SK-N-SH (cell line): ENCODE measurements around the gene ANKRD16. TPM values are rescaled to one million over a fixed set of nuclear protein-coding genes. Genes with fewer than 3 reads are reported as not detected.

ENCODE experiments used
- CTCF ChIA-PET: fragments of 300-600, 350-600 bp; formaldehyde crosslinking; extraction: SDS; loops from one replicate; lab custom pipeline; 2021; lab: Yijun Ruan, JAX
- POLR2A ChIA-PET: fragments of 350-600 bp; sonication (Branson Sonifier 250); formaldehyde crosslinking; extraction: SDS; loops from one replicate; lab custom pipeline; 2020; ENCODE audit warnings: antibody characterized with exemption, inconsistent platforms; lab: Yijun Ruan, JAX
- DNase-seq: peaks from one replicate; pipeline ENCODE4 v3.0.0; 2012
- H2AFZ ChIP-seq: fragments of 200-600 bp; sonication (generic); 2 replicates; pipeline ENCODE4 v1.8.1; 2016; ENCODE audit warnings: antibody characterized with exemption, mild to moderate bottlenecking, low read depth
- H3F3A ChIP-seq: fragments of 200-600 bp; sonication (generic); replicated peaks from 2 replicates; pipeline ENCODE3; 2016; ENCODE audit warnings: antibody characterized with exemption, mild to moderate bottlenecking; ENCODE audit not compliant: insufficient read depth
- H3K27ac ChIP-seq, 2 experiments: fragments of 200-500 bp in 1 of 2; fragments of 200-600 bp in 1 of 2; sonication (Bioruptor generic) in 1 of 2; sonication (generic), shearing (Covaris generic) in 1 of 2; 2 replicates each; pipeline versions ENCODE4 v1.5.1 to v1.6.1; 2014 to 2016; ENCODE audit warnings: low read depth in 2 of 2, inconsistent platforms in 1 of 2, low read length in 1 of 2, mild to moderate bottlenecking in 1 of 2, mixed read lengths in 1 of 2
- H3K27me3 ChIP-seq: fragments of 200-600 bp; sonication (generic), shearing (Covaris generic); 2 replicates; pipeline ENCODE4 v1.6.1; 2016; ENCODE audit warnings: mixed run types; ENCODE audit not compliant: insufficient read depth
- H3K36me3 ChIP-seq, 2 experiments: fragments of 200-500 bp in 1 of 2; fragments of 200-600 bp in 1 of 2; sonication (Bioruptor generic) in 1 of 2; sonication (generic) in 1 of 2; replicated peaks in 1 of 2; 2 replicates each; pipeline versions ENCODE3 to v1.5.1; 2014 to 2016; ENCODE audit warnings: low read length in 1 of 2, mild to moderate bottlenecking in 1 of 2; ENCODE audit not compliant: insufficient read depth in 2 of 2, control insufficient read depth in 1 of 2
- H3K4me1 ChIP-seq, 2 experiments: fragments of 200-500 bp in 1 of 2; fragments of 200-600 bp in 1 of 2; sonication (Bioruptor generic) in 1 of 2; sonication (generic), shearing (Covaris generic) in 1 of 2; 2 replicates each; pipeline versions ENCODE4 v1.5.1 to v1.6.1; 2014 to 2016; ENCODE audit warnings: low read depth in 1 of 2, low read length in 1 of 2, mixed run types in 1 of 2; ENCODE audit not compliant: insufficient read depth in 2 of 2, control insufficient read depth in 1 of 2
- H3K4me2 ChIP-seq: fragments of 200-600 bp; sonication (generic), shearing (Covaris generic); 2 replicates; pipeline ENCODE4 v1.6.1; 2017; ENCODE audit warnings: mixed run types
- H3K4me3 ChIP-seq, 2 experiments: fragments of 200-500 bp in 1 of 2; fragments of 200-600 bp in 1 of 2; sonication (Bioruptor generic) in 1 of 2; sonication (generic), shearing (Covaris generic) in 1 of 2; 2 replicates each; pipeline versions ENCODE4 v1.5.1 to v1.8.1; 2014 to 2016; ENCODE audit warnings: low read depth in 2 of 2, inconsistent platforms in 1 of 2, low read length in 1 of 2, mild to moderate bottlenecking in 1 of 2, mixed read lengths in 1 of 2, moderate library complexity in 1 of 2
- H3K79me2 ChIP-seq: fragments of 200-600 bp; sonication (generic); 2 replicates; pipeline ENCODE4 v1.8.1; 2017; ENCODE audit warnings: mild to moderate bottlenecking; ENCODE audit not compliant: insufficient read depth
- H3K9ac ChIP-seq: fragments of 200-600 bp; sonication (generic); 2 replicates; pipeline ENCODE4 v1.6.1; 2017; ENCODE audit warnings: mixed run types
- H3K9me2 ChIP-seq: fragments of 200-600 bp; sonication (generic); 2 replicates; pipeline ENCODE4 v1.6.1; 2017; ENCODE audit warnings: mixed run types
- H3K9me3 ChIP-seq: fragments of 200-600 bp; sonication (generic); 2 replicates; pipeline ENCODE4 v1.6.1; 2017; ENCODE audit warnings: mixed run types, mild to moderate bottlenecking, moderate library complexity
- H4K20me1 ChIP-seq: fragments of 200-600 bp; sonication (generic); 2 replicates; pipeline ENCODE4 v1.6.1; 2017; ENCODE audit warnings: mild to moderate bottlenecking, mixed run types; ENCODE audit not compliant: insufficient read depth
- CHD2 ChIP-seq: fragments of 150-350 bp; IDR thresholded peaks from 2 replicates; pipeline ENCODE4 v1.6.1; 2018; ENCODE audit warnings: low read length; ENCODE audit not compliant: partially characterized antibody
- EP300 ChIP-seq, 2 experiments: IDR thresholded peaks; 2 replicates each; pipeline versions ENCODE4 v1.4.0 to v1.6.1; 2012; ENCODE audit warnings: borderline replicate concordance in 1 of 2, low read depth in 1 of 2, low read length in 1 of 2
- EZH2phosphoT487 ChIP-seq: fragments of 200-600 bp; sonication (generic); IDR thresholded peaks from 2 replicates; pipeline ENCODE4 v1.6.1; 2017; ENCODE audit warnings: low read depth, mixed run types, mild to moderate bottlenecking, antibody characterized with exemption, moderate library complexity, borderline replicate concordance
- FOXM1 ChIP-seq: IDR thresholded peaks from 2 replicates; pipeline ENCODE4 v1.4.0; 2012; ENCODE audit warnings: low read depth, mild to moderate bottlenecking
- GABPA ChIP-seq: IDR thresholded peaks from 2 replicates; pipeline ENCODE4 v1.4.0; 2012; ENCODE audit warnings: low read depth, mild to moderate bottlenecking
- GATA2 ChIP-seq: sonication (generic); formaldehyde crosslinking; IDR thresholded peaks from 2 replicates; pipeline ENCODE4 v1.5.0; 2020; ENCODE audit warnings: mild to moderate bottlenecking, missing genetic modification reagents
- IRF3 ChIP-seq: fragments of 150-350 bp; IDR thresholded peaks from 2 replicates; pipeline ENCODE4 v1.6.1; 2016; ENCODE audit warnings: mild to moderate bottlenecking, low read depth, low read length
- MAX ChIP-seq: IDR thresholded peaks from 2 replicates; pipeline ENCODE4 v1.4.0; 2012; ENCODE audit warnings: low read depth
- NRF1 ChIP-seq: IDR thresholded peaks from 2 replicates; pipeline ENCODE4 v1.6.1; 2012; ENCODE audit warnings: low read depth, mild to moderate bottlenecking, low read length
- POLR2AphosphoS5 ChIP-seq: IDR thresholded peaks from 2 replicates; pipeline ENCODE4 v1.6.1; 2012; ENCODE audit warnings: low read depth, low read length
- REST ChIP-seq: IDR thresholded peaks from 2 replicates; pipeline ENCODE4 v1.6.1; 2012; ENCODE audit warnings: mild to moderate bottlenecking, low read depth, low read length, moderate library complexity
- RFX5 ChIP-seq: IDR thresholded peaks from 2 replicates; pipeline ENCODE4 v1.6.1; 2012; ENCODE audit warnings: mild to moderate bottlenecking, improper control_type of control experiment, low read length
- RXRA ChIP-seq: IDR thresholded peaks from 2 replicates; pipeline ENCODE4 v1.4.0; 2012; ENCODE audit warnings: low read depth, mild to moderate bottlenecking, borderline replicate concordance
- SIN3A ChIP-seq: IDR thresholded peaks from 2 replicates; pipeline ENCODE4 v1.6.1; 2012; ENCODE audit warnings: low read depth, mild to moderate bottlenecking, low read length, moderate library complexity, borderline replicate concordance
- SMC3 ChIP-seq: IDR thresholded peaks from 2 replicates; pipeline ENCODE4 v1.6.1; 2012; ENCODE audit warnings: low read depth, low read length, improper control_type of control experiment
- TAF1 ChIP-seq: IDR thresholded peaks from 2 replicates; pipeline ENCODE4 v1.6.1; 2012; ENCODE audit warnings: low read depth, mild to moderate bottlenecking, low read length, moderate library complexity, borderline replicate concordance
- TCF12 ChIP-seq: IDR thresholded peaks from 2 replicates; pipeline ENCODE4 v1.4.0; 2012
- WGBS: methylation state at CpG from one replicate; pipeline ENCODE4 v1.1.6; 2017; ENCODE audit warnings: low lambda C conversion rate; 5-methylcytosine and 5-hydroxymethylcytosine counted together
- polyA plus RNA-seq, 3 experiments: library from polyadenylated mRNA; depleted of rRNA; stranded (reverse); fragments of >200 nt; gene quantifications; 2 replicates each; pipeline ENCODE4 v1.2.3, GENCODE V29; 2012

The ANKRD16 gene
- polyA plus RNA-seq, 1 of the 3 experiments (the other 2 are of a cell fraction): 9.9 TPM

- Histone ChIP-seq H3K4me1 (peaks cover 7% of the 10 kb centered on the region in 2 experiments; a peak in 3 of 4 replicates), H3K27ac (no peak overlapping the region), H3K27me3 (no peaks in the 10 kb centered on the region), H3K4me2 (no peak overlapping the region), H3K9me2 (no peaks in the 10 kb centered on the region), H3K36me3 (peaks cover 0 to 6% of the 10 kb centered on the region in 2 experiments), H3K79me2 (peaks cover 22% of the 10 kb centered on the region), H3K9ac (no peak overlapping the region), H3K9me3 (no peaks in the 10 kb centered on the region), H3K4me3 (no peak overlapping the region), H4K20me1 (peaks cover 1% of the 10 kb centered on the region), H2AFZ (no peak overlapping the region), H3F3A (no peaks in the 10 kb centered on the region)
- DNase-seq: no peak
- WGBS: 83% methylated on average over 4 of the region's 4 CpGs
- ChIA-PET CTCF (interaction anchor here (0.9 kb wide), 1 partner anchor 56 kb away, joined by 3 read pairs; no protein-coding TSS in a partner anchor), POLR2A (no interaction called here)
- no peak for TF ChIP-seq CHD2
- no peak for TF ChIP-seq SIN3A
- TF ChIP-seq EP300 (IDR thresholded peaks at IDR 0.05; ENCODE audit: borderline replicate concordance in 1 of 2, low read depth in 1 of 2, low read length in 1 of 2): no peak
- TF ChIP-seq MAX: no peak
Observed at GRCh38 chr10:5817322-5818047, 72.2 kb downstream of the ANKRD16 start.

GRCh38 chr10:5816170-5816569 lies 73.5 kb downstream of the ANKRD16 start:
- DNase-seq: no peak
- no peak overlapping the region for H3K9ac ChIP-seq
- H3K27ac ChIP-seq: no peak overlapping the region
- H3K4me3 ChIP-seq: no peak overlapping the region
- H3K4me1 ChIP-seq: peaks cover 7% of the 10 kb centered on the region in 2 experiments; a peak in 3 of 4 replicates
- no peak overlapping the region for H3K4me2 ChIP-seq
- no peaks in the 10 kb centered on the region for H3K9me2 ChIP-seq
- H2AFZ ChIP-seq: no peak overlapping the region
- H3K79me2 ChIP-seq: peaks cover 35% of the 10 kb centered on the region
- H3F3A ChIP-seq: no peaks in the 10 kb centered on the region
- ChIA-PET POLR2A (no interaction called here), CTCF (interaction anchor here (1.2 kb wide), 1 partner anchor 60 kb away, joined by 3 read pairs; no protein-coding TSS in a partner anchor)
- H3K27me3 ChIP-seq: no peaks in the 10 kb centered on the region
- TF ChIP-seq NRF1: no peak
- TF ChIP-seq RFX5: no peak
- no peak for TF ChIP-seq POLR2AphosphoS5
- no peak for TF ChIP-seq REST
- TF ChIP-seq GATA2 (CRISPR knock-in tag): no peak
- TF ChIP-seq TAF1: no peak
- no peak for TF ChIP-seq RXRA
- TF ChIP-seq SIN3A: no peak
- no peak for TF ChIP-seq SMC3
- no peak for TF ChIP-seq EP300 (IDR thresholded peaks at IDR 0.05; ENCODE audit: borderline replicate concordance in 1 of 2, low read depth in 1 of 2, low read length in 1 of 2)
- TF ChIP-seq EZH2phosphoT487: no peak
- TF ChIP-seq FOXM1: no peak
- TF ChIP-seq GABPA: no peak
- no peak for TF ChIP-seq CHD2
- no peak for TF ChIP-seq TCF12
- no peak for TF ChIP-seq IRF3
- TF ChIP-seq, all 33 proteins: peak for 0
- Histone ChIP-seq H4K20me1 (peaks cover 14% of the 10 kb centered on the region), H3K36me3 (peaks cover 0 to 6% of the 10 kb centered on the region in 2 experiments), H3K9me3 (no peaks in the 10 kb centered on the region)
